Neural cell (in vitro differentiated cells): Measurements from ENCODE around the gene PWWP2A. TPM values are rescaled to one million over a fixed set of nuclear protein-coding genes. Genes with fewer than 3 reads are reported as not detected.

ENCODE experiments used
- H2AFZ ChIP-seq: fragments of 200-600, 300-800 bp; sonication (generic), shearing (Covaris generic); 2 replicates; pipeline ENCODE4 v1.6.0; 2014; ENCODE audit warnings: low read depth, mild to moderate bottlenecking, antibody characterized with exemption, low read length, moderate library complexity
- H3F3A ChIP-seq: fragments of 200-600 bp; shearing (Covaris generic); 2 replicates; pipeline ENCODE4 v1.6.1; 2016; ENCODE audit warnings: mild to moderate bottlenecking, moderate library complexity, mixed read lengths, antibody characterized with exemption, low read length; ENCODE audit not compliant: insufficient read depth, poor library complexity, severe bottlenecking
- H3K27ac ChIP-seq: fragments of 200-600, 300-800 bp; sonication (generic), shearing (Covaris generic); 2 replicates; pipeline ENCODE4 v1.5.1; 2014; ENCODE audit warnings: mild to moderate bottlenecking, low read length, moderate library complexity
- H3K27me3 ChIP-seq: fragments of 300-800, 200-600 bp; sonication (generic), shearing (Covaris generic); 2 replicates; pipeline ENCODE4 v1.6.0; 2014; ENCODE audit warnings: mild to moderate bottlenecking, low read depth, low read length, moderate library complexity; ENCODE audit not compliant: insufficient read depth
- H3K36me3 ChIP-seq: fragments of 300-800, 200-600 bp; sonication (generic), shearing (Covaris generic); 2 replicates; pipeline ENCODE4 v1.5.1; 2014; ENCODE audit warnings: mild to moderate bottlenecking, antibody characterized with exemption, low read length, moderate library complexity; ENCODE audit not compliant: insufficient read depth
- H3K4me2 ChIP-seq: fragments of 300-800, 200-600 bp; sonication (generic), shearing (Covaris generic); 2 replicates; pipeline ENCODE4 v1.6.0; 2014; ENCODE audit warnings: mild to moderate bottlenecking, low read length
- H3K4me3 ChIP-seq: fragments of 300-800, 200-600 bp; sonication (generic), shearing (Covaris generic); 2 replicates; pipeline ENCODE4 v1.5.1; 2014; ENCODE audit warnings: mild to moderate bottlenecking, low read length, moderate library complexity
- H3K79me2 ChIP-seq: fragments of 200-600 bp; shearing (Covaris generic); replicated peaks from 2 replicates; pipeline ENCODE4 v1.6.0; 2014; ENCODE audit warnings: mild to moderate bottlenecking, low read length, moderate library complexity; ENCODE audit not compliant: insufficient read depth
- H3K9ac ChIP-seq: fragments of 300-800, 200-600 bp; sonication (generic), shearing (Covaris generic); 2 replicates; pipeline ENCODE4 v1.6.1; 2016; ENCODE audit warnings: mild to moderate bottlenecking, low read length, mixed read lengths
- H3K9me2 ChIP-seq: fragments of 200-600 bp; shearing (Covaris generic); 2 replicates; pipeline ENCODE4 v1.6.1; 2016; ENCODE audit warnings: mild to moderate bottlenecking, low read length, mixed read lengths; ENCODE audit not compliant: insufficient read depth
- H3K9me3 ChIP-seq: fragments of 200-600, 300-800 bp; sonication (generic), shearing (Covaris generic); 2 replicates; pipeline ENCODE4 v1.6.1; 2016; ENCODE audit warnings: mild to moderate bottlenecking, mixed run types, low read length, moderate library complexity, mixed read lengths
- H4K20me1 ChIP-seq: fragments of 200-600 bp; shearing (Covaris generic); 2 replicates; pipeline ENCODE4 v1.6.1; 2016; ENCODE audit warnings: mild to moderate bottlenecking, mixed run types; ENCODE audit not compliant: insufficient read depth
- CTCF ChIP-seq: fragments of 450-650 bp; IDR thresholded peaks from 2 replicates; pipeline ENCODE4 v1.5.1; 2014; ENCODE audit warnings: antibody characterized with exemption, mild to moderate bottlenecking, moderate library complexity; ENCODE audit not compliant: poor library complexity, severe bottlenecking
- EP300 ChIP-seq: fragments of 450-650 bp; conservative IDR thresholded peaks from 2 replicates; pipeline ENCODE4 v1.6.1; 2014; ENCODE audit warnings: antibody characterized with exemption, mild to moderate bottlenecking, moderate library complexity; ENCODE audit not compliant: poor library complexity, severe bottlenecking
- EZH2 ChIP-seq: fragments of 200-600, 300-800 bp; shearing (Covaris generic), sonication (generic); IDR thresholded peaks from 2 replicates; pipeline ENCODE4 v1.6.1; 2014; ENCODE audit warnings: antibody characterized with exemption, low read length, borderline replicate concordance, mild to moderate bottlenecking; ENCODE audit not compliant: insufficient read depth, poor library complexity, severe bottlenecking
- MXI1 ChIP-seq: fragments of 450-650 bp; conservative IDR thresholded peaks from 2 replicates; pipeline ENCODE4 v1.6.1; 2014; ENCODE audit warnings: antibody characterized with exemption, mild to moderate bottlenecking; ENCODE audit not compliant: poor library complexity, severe bottlenecking
- POLR2AphosphoS5 ChIP-seq: IDR thresholded peaks from 2 replicates; pipeline ENCODE4 v1.6.1; 2012
- RAD21 ChIP-seq: fragments of 450-650 bp; conservative IDR thresholded peaks from 2 replicates; pipeline ENCODE4 v1.6.1; 2014; ENCODE audit warnings: antibody characterized with exemption, mild to moderate bottlenecking, moderate library complexity
- REST ChIP-seq: IDR thresholded peaks from 2 replicates; pipeline ENCODE4 v1.6.1; 2012; ENCODE audit warnings: borderline replicate concordance
- SMC3 ChIP-seq: fragments of 450-650 bp; conservative IDR thresholded peaks from 2 replicates; pipeline ENCODE4 v1.6.1; 2014; ENCODE audit warnings: antibody characterized with exemption, mild to moderate bottlenecking, moderate library complexity; ENCODE audit not compliant: poor library complexity
- TAF1 ChIP-seq: IDR thresholded peaks from 2 replicates; pipeline ENCODE4 v1.6.1; 2012; ENCODE audit warnings: low read depth
- polyA plus RNA-seq: library from polyadenylated mRNA; depleted of rRNA; stranded (reverse); fragments of >200 nt; gene quantifications from 2 replicates; pipeline ENCODE4 v1.2.3, GENCODE V29; 2014

PWWP2A gene
- polyA plus RNA-seq, 1 donor from 2014 or later, result 37.2 TPM

DNA sequence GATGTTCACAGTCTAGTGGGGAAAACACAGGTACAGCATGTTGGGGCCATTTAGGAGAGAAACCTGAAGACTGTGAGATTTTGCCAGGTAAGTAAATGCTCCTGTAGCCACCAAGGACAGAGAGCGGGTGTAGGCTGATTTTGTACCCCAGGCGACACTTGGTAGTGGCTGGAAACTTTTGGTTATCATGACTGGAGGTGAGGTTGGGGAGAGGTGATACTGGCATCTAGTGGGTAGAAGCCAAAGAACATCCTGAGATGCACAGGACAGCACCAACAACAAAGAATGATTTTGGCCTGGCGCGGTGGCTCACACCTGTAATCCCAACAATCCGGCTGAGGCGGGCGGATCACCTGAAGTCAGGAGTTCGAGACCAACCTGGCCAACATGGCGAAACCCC lies 38.8 kb upstream of the PWWP2A start:
- no peak overlapping the region for H2AFZ ChIP-seq
- H3K4me2 ChIP-seq, result no peak overlapping the region
- no peaks in the 10 kb centered on the region for H3K9me3 ChIP-seq
- H3F3A ChIP-seq, result no peaks in the 10 kb centered on the region
- H4K20me1 ChIP-seq, result no peaks in the 10 kb centered on the region
- H3K79me2 ChIP-seq, result no peaks in the 10 kb centered on the region
- H3K4me3 ChIP-seq, result no peak overlapping the region
- no peaks in the 10 kb centered on the region for H3K9me2 ChIP-seq
- no peak overlapping the region for H3K9ac ChIP-seq
- no peaks in the 10 kb centered on the region for H3K27me3 ChIP-seq
- TF ChIP-seq MXI1 (no peak), TAF1 (no peak), REST (no peak), CTCF (no peak), SMC3 (no peak), EZH2 (no peak), EP300 (no peak), POLR2AphosphoS5 (no peak), RAD21 (no peak)
- no peak overlapping the region for H3K27ac ChIP-seq
- no peaks in the 10 kb centered on the region for H3K36me3 ChIP-seq

- no peaks in the 10 kb centered on the region for H3K9me2 ChIP-seq
- TF ChIP-seq EZH2, result no peak
- no peak for TF ChIP-seq REST
- TF ChIP-seq POLR2AphosphoS5, result no peak
- no peak for TF ChIP-seq MXI1
- TF ChIP-seq RAD21, result no peak
- no peak for TF ChIP-seq TAF1
- no peak for TF ChIP-seq SMC3
- no peak for TF ChIP-seq CTCF
- no peak for TF ChIP-seq EP300
- no peak overlapping the region for H3K27ac ChIP-seq
- H3K79me2 ChIP-seq, result no peaks in the 10 kb centered on the region
- no peaks in the 10 kb centered on the region for H3K36me3 ChIP-seq
- H4K20me1 ChIP-seq, result no peaks in the 10 kb centered on the region
- H3K27me3 ChIP-seq, result no peaks in the 10 kb centered on the region
- H3K9ac ChIP-seq, result no peak overlapping the region
- H3F3A ChIP-seq, result no peaks in the 10 kb centered on the region
- no peak overlapping the region for H2AFZ ChIP-seq
- H3K4me3 ChIP-seq, result no peak overlapping the region
- no peaks in the 10 kb centered on the region for H3K9me3 ChIP-seq
- no peak overlapping the region for H3K4me2 ChIP-seq
These were observed 35.9 kb upstream of the PWWP2A start for GRCh38 chr5:160155017-160155750.
